GM12874 (cell line): ENCODE results near the gene CTSO.

ENCODE experiments used
- CTCF ChIP-seq: IDR thresholded peaks from 2 replicates; pipeline ENCODE4 v1.5.1; 2011; ENCODE audit warnings: low read depth, mild to moderate bottlenecking, control low read depth, low read length, moderate library complexity; ENCODE audit not compliant: insufficient read depth

CTSO gene

GRCh38 chr4:155975511-155975910 is 21.8 kb upstream of the CTSO start:
- no peak for TF ChIP-seq CTCF

- no peak for TF ChIP-seq CTCF
Observed at GRCh38 chr4:155974996-155975395, 21.3 kb upstream of the CTSO start.

GRCh38 chr4:155974476-155974749 is 20.7 kb upstream of the CTSO start:
- no peak for TF ChIP-seq CTCF

- no peak for TF ChIP-seq CTCF
Observed at GRCh38 chr4:155973639-155974475, 20.2 kb upstream of the CTSO start.

GRCh38 chr4:155972098-155972497 is 18.4 kb upstream of the CTSO start:
- TF ChIP-seq CTCF, result peak; percentile 58

GRCh38 chr4:155966731-155967395 is 13.2 kb upstream of the CTSO start:
- no peak for TF ChIP-seq CTCF

GRCh38 chr4:155966171-155966570 is 12.5 kb upstream of the CTSO start:
- no peak for TF ChIP-seq CTCF
